Gastrocnemius medialis (tissue), 4 donors: ENCODE data around the gene UTRN.

Experiments used
- CTCF ChIP-seq, 5 experiments: fragments of 450-650 bp in 3 of 5; fragments of 200-600 bp in 2 of 5; sonication (generic) in 2 of 5; IDR thresholded peaks in 4 of 5; conservative IDR thresholded peaks in 1 of 5; 1 replicate in 4 of 5; 2 replicates in 1 of 5; pipeline ENCODE4 v1.5.1; 2016 to 2019; ENCODE audit warnings: antibody characterized with exemption in 5 of 5, mild to moderate bottlenecking in 3 of 5, moderate library complexity in 3 of 5
- POLR2A ChIP-seq, 2 donors: fragments of 450-650 bp; IDR thresholded peaks; one replicate each; pipeline ENCODE4 v1.6.1; 2017; ENCODE audit warnings: antibody characterized with exemption in 2 of 2, mild to moderate bottlenecking in 2 of 2, moderate library complexity in 2 of 2

GRCh38 chr6:144297511-144298100 lies 12.5 kb downstream of the UTRN start:
- TF ChIP-seq POLR2A (IDR thresholded peaks at IDR 0.05) (no peak), CTCF (IDR thresholded peaks at IDR 0.05 in 4 of 5, conservative IDR thresholded peaks at IDR 0.05 in 1 of 5) (no peak)
